Mesodermal cell (in vitro differentiated cells): ENCODE data around the gene PAK6.
A peak's percentile ranks its signal among the peaks of the same experiment; 100 is the strongest.

Experiments
- H3K27ac ChIP-seq: 2 replicates; pipeline ENCODE4 v1.7.0; 2013; ENCODE audit warnings: mild to moderate bottlenecking, low read depth, low read length, moderate library complexity; ENCODE audit not compliant: severe bottlenecking
- H3K36me3 ChIP-seq: 2 replicates; pipeline ENCODE4 v1.7.1; 2013; ENCODE audit warnings: mild to moderate bottlenecking, low read length, moderate library complexity; ENCODE audit not compliant: control insufficient read depth, insufficient read depth
- H3K4me1 ChIP-seq: one replicate; pipeline ENCODE4 v1.7.1; 2013; ENCODE audit warnings: mild to moderate bottlenecking, low read length; ENCODE audit not compliant: insufficient read depth, control insufficient read depth, poor library complexity, severe bottlenecking
- H3K4me3 ChIP-seq: 2 replicates; pipeline ENCODE4 v1.7.0; 2013; ENCODE audit warnings: low read length, control low read depth, mild to moderate bottlenecking; ENCODE audit not compliant: insufficient read depth, poor library complexity, severe bottlenecking; ENCODE audit errors: extremely low read depth
- H3K9me3 ChIP-seq: 2 replicates; pipeline ENCODE4 v1.7.1; 2013; ENCODE audit warnings: mild to moderate bottlenecking, low read length, moderate library complexity; ENCODE audit not compliant: control insufficient read depth
- WGBS, 2 experiments: methylation state at CpG; one replicate each; pipeline ENCODE4 v1.1.5; 2013; ENCODE audit warnings: missing lambda C conversion rate in 2 of 2; ENCODE audit not compliant: insufficient coverage in 2 of 2; 5-methylcytosine and 5-hydroxymethylcytosine counted together

Gene PAK6

DNA sequence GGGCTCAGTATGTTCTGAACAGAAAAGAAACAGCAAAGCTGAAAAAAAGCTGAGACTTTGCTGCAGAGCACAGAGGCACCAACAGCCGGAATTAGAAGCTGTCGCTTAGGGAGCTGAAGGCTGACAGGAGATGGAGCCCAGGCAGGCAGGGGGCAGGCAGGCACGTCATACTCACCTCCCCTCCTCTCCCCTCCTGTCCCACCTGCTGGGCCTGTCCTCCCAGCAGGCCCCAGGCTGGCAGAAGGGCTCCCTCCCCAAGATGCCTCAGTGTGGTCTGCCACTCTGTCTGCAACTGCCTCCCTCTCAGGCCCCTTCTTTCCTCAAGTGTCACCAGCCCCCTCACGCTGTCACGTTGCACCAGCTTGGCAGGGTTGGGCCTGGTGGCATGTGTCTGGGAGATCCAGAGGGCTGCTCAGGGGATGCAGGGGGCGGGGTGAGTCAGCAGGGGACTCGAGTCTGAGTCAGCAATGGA lies 47.2 kb downstream of the PAK6 start:
- 54 to 55% methylated on average over 5 to 7 of the region's 7 CpGs for WGBS, 2 experiments
- Histone ChIP-seq H3K4me1 (peaks cover 30% of the 10 kb centered on the region), H3K36me3 (peaks cover 7% of the 10 kb centered on the region), H3K27ac (peak overlapping the region; percentile 57), H3K9me3 (no peaks in the 10 kb centered on the region), H3K4me3 (no peak overlapping the region)

DNA sequence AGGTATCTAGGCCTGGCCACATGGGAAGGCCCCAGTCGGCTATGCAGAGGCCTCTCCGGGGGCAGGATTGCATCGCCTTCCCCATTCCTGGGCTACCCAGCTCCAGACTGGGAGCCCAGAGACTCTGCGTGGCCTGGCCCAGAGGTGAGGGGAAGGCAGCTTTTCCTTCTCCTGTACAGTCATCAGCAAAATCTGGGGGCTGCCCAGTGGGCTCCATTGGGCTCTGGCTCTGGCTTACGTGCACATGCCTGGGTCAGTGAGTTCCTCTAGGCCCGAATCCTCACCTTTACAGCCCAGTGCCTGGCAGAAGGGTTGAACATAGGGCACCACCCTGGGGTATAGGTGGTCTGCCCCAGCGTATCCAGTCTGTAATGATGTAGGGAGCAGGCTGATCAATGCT lies 47.9 kb downstream of the PAK6 start:
- peaks cover 7% of the 10 kb centered on the region for H3K36me3 ChIP-seq
- WGBS, 2 experiments = 86 to 96% methylated on average over 3 to 5 of the region's 7 CpGs
- no peak overlapping the region for H3K4me3 ChIP-seq
- H3K4me1 ChIP-seq = peaks cover 30% of the 10 kb centered on the region
- H3K9me3 ChIP-seq = no peaks in the 10 kb centered on the region
- no peak overlapping the region for H3K27ac ChIP-seq

DNA sequence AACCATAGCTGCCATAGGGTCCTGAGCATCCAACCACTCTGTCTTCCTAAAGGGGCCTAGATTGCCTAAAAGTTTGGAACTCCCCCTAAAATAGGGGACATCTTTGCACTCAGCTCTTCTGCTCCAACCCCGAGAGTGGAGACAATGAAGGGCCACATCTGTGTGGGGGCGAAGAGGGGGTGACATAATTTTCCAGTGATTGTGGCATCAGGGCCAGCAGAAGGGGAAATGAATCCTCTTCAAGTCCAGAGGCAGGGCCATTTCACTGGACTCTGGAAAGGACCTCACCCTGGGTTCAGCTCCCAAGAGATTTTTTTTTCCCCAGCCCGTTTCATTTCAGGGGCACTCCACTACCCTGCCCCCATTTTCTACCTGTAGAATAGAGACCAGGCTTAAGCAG lies 48.6 kb downstream of the PAK6 start:
- peaks cover 7% of the 10 kb centered on the region for H3K36me3 ChIP-seq
- H3K9me3 ChIP-seq = no peaks in the 10 kb centered on the region
- 78 to 93% methylated on average over 2 to 3 of the region's 3 CpGs for WGBS, 2 experiments
- H3K4me1 ChIP-seq = peaks cover 30% of the 10 kb centered on the region
- no peak overlapping the region for H3K27ac ChIP-seq
- no peak overlapping the region for H3K4me3 ChIP-seq

GRCh38 chr15:40287968-40288367 lies 49.1 kb downstream of the PAK6 start:
- Histone ChIP-seq H3K4me1 (peaks cover 30% of the 10 kb centered on the region), H3K36me3 (peaks cover 7% of the 10 kb centered on the region), H3K9me3 (no peaks in the 10 kb centered on the region), H3K27ac (no peak overlapping the region), H3K4me3 (no peak overlapping the region)
- 81 to 85% methylated on average over 3 to 4 of the region's 4 CpGs for WGBS, 2 experiments

DNA sequence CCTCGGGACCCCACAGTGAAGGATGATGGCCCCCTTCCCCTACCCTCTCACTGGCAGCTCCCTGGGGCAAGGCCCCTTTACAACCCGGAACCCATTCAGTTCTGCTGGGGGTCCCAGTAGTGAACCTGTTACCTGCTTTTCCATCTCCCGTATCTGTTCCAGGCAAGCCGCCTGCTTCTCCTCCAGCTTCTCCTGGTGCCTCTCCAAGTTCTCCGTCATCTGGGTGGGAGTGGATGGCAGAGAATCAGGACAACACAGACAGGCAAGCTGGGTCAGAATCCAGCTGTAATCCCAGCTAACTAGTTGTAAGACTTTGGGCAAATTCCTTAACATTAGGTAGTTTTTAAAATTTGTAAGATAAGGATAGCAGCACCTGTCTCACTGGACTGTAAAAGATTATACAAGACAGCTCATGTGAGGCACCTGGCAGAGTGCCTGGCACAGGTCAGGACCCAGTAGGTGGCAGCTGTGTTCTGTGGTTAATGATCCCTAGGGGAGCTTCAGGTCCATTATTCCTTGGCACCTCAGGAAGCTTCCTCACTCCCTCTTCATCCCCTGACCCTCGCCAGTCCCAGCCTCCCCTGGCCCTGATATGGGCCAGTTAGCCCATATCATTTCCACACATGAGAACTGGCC lies 50.4 kb downstream of the PAK6 start:
- Histone ChIP-seq H3K4me3 (no peak overlapping the region), H3K27ac (no peak overlapping the region), H3K36me3 (peaks cover 7% of the 10 kb centered on the region), H3K9me3 (no peaks in the 10 kb centered on the region), H3K4me1 (peaks cover 26% of the 10 kb centered on the region)
- 75 to 80% methylated on average over 4 to 6 of the region's 6 CpGs for WGBS, 2 experiments

DNA sequence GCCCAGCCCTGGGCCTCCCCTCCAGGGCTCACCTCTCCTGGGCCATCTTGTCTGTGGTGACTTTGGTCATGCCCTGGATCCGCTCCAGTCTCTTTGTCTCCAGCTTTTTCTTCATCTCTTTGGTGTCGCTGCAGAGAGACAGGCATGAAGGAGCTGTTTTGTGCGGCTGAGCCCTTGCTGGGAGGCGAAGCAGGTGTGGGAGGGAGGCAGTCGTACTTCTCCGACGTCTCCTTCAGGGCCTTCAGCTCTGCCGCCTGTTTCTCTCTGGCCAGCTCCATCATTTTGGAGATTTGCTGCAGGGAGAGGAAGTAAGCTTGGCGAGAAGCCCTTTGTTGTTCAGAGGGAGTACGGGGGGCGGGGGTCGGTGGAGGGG lies 51.7 kb downstream of the PAK6 start:
- Histone ChIP-seq H3K36me3 (peaks cover 7% of the 10 kb centered on the region), H3K4me3 (no peak overlapping the region), H3K9me3 (no peaks in the 10 kb centered on the region), H3K27ac (no peak overlapping the region), H3K4me1 (peaks cover 21% of the 10 kb centered on the region)
- 29 to 55% methylated on average over 4 to 8 of the region's 12 CpGs for WGBS, 2 experiments

DNA sequence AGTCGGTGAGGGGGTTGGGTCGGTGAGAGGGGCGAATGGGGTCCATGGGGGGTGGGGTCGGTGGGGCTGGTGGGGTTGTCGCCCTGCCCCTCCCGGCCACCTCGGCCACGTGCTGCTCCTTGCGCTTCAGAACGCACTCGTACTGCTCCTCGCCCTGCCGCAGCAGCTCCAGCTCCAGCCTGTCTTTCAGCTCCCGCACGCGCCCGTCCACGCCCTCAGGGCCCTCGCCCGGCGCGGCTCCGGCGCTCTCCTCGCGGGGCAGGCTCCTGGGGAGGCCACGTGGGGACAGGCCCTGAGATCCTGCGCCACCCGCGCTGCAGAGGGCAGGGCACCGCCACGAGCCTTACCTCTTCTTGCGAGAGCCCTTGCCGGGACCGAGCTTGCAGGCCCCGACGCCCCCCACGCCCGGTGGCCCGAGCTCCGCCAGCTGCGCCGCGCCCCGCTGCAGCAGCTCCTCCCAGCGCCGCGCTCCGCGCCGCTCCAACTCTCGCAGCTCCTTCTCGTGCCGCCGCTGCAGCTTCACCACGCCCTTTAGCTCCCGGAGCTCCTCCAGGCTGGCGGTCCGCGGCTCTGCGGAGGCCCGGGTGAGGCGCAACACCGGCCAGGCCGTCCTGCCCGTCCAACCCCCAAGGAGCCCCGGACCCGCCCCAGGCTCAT lies 52.2 kb downstream of the PAK6 start:
- Histone ChIP-seq H3K4me3 (peak overlapping the region; percentile 16), H3K27ac (no peak overlapping the region)

GRCh38 chr15:40292246-40292645 lies 53.4 kb downstream of the PAK6 start:
- Histone ChIP-seq H3K9me3 (no peaks in the 10 kb centered on the region), H3K36me3 (peaks cover 7% of the 10 kb centered on the region), H3K27ac (no peak overlapping the region), H3K4me3 (no peak overlapping the region), H3K4me1 (peaks cover 7% of the 10 kb centered on the region)
- 88 to 91% methylated on average over 2 to 3 of the region's 3 CpGs for WGBS, 2 experiments

More for the DNA sequence above, 52.2 kb downstream of the PAK6 start:
- H3K4me1 ChIP-seq = peaks cover 16% of the 10 kb centered on the region
- H3K36me3 ChIP-seq = peaks cover 7% of the 10 kb centered on the region
- 7 to 8% methylated on average over 58 to 60 of the region's 68 CpGs for WGBS, 2 experiments
- no peaks in the 10 kb centered on the region for H3K9me3 ChIP-seq

DNA sequence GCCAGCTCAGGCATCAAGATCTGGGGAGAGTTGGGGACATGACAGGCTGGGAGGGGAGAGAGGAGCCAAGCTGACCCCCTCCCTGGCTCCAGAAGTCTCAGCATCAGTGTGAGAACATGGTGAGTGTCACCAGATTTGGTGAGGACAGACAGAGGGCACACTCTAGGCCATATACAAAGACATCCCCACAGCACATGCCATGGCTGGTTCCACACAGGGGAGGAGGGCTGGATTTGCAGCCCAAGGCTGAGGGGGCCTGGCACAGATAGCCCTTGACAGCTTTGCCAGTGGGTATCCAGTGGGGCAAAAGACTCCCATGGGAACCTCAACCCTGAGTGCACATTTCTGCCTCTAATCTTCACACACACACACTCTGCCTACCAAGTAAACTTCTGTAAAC lies 54.1 kb downstream of the PAK6 start:
- H3K27ac ChIP-seq = no peak overlapping the region
- H3K4me3 ChIP-seq = no peak overlapping the region
- no peaks in the 10 kb centered on the region for H3K9me3 ChIP-seq
- H3K4me1 ChIP-seq = peaks cover 3% of the 10 kb centered on the region
- peaks cover 8% of the 10 kb centered on the region for H3K36me3 ChIP-seq

GRCh38 chr15:40293905-40294895 lies 55.3 kb downstream of the PAK6 start:
- WGBS, 2 experiments = 90 to 96% methylated on average over 15 to 18 of the region's 20 CpGs
- Histone ChIP-seq H3K4me3 (no peak overlapping the region), H3K27ac (no peak overlapping the region), H3K9me3 (no peaks in the 10 kb centered on the region), H3K36me3 (peaks cover 9% of the 10 kb centered on the region), H3K4me1 (no peaks in the 10 kb centered on the region)
